Rectal smooth muscle tissue (tissue), 1 donor: Measurements from ENCODE around the gene NT5DC4.

Experiments
- H3K27ac ChIP-seq: one replicate; pipeline ENCODE4 v1.7.0; 2013; ENCODE audit warnings: low read depth, low read length, inconsistent platforms
- H3K27me3 ChIP-seq: one replicate; pipeline ENCODE4 v1.7.0; 2013; ENCODE audit warnings: low read length; ENCODE audit not compliant: control insufficient read depth, insufficient read depth
- H3K36me3 ChIP-seq: one replicate; pipeline ENCODE4 v1.7.0; 2013; ENCODE audit warnings: low read length; ENCODE audit not compliant: control insufficient read depth, insufficient read depth
- H3K4me1 ChIP-seq: one replicate; pipeline ENCODE4 v1.7.0; 2013; ENCODE audit warnings: low read length; ENCODE audit not compliant: control insufficient read depth, insufficient read depth
- H3K4me3 ChIP-seq: one replicate; pipeline ENCODE4 v1.7.0; 2013; ENCODE audit warnings: low read length
- H3K9ac ChIP-seq: one replicate; pipeline ENCODE4 v1.7.0; 2013; ENCODE audit warnings: low read length

The NT5DC4 gene

GRCh38 chr2:112720785-112721184 is at the start of gene NT5DC4:
Gene NT5DC4, plus strand, starts transcription at chr2:112721020. Its CDS starts 60 bp downstream, at chr2:112721080.
- H3K9ac ChIP-seq, result no peak within 1 kb of the TSS
- no peaks in the 10 kb centered on the region for H3K27me3 ChIP-seq
- H3K4me1 ChIP-seq, result no peaks in the 10 kb centered on the region
- H3K4me3 ChIP-seq, result no peak within 1 kb of the TSS
- no peak within 1 kb of the TSS for H3K27ac ChIP-seq
- no peaks in the 10 kb centered on the region for H3K36me3 ChIP-seq

- H3K4me3 ChIP-seq, result no peak overlapping the region
- H3K27me3 ChIP-seq, result no peaks in the 10 kb centered on the region
- H3K9ac ChIP-seq, result no peak overlapping the region
- no peaks in the 10 kb centered on the region for H3K36me3 ChIP-seq
- H3K4me1 ChIP-seq, result no peaks in the 10 kb centered on the region
- H3K27ac ChIP-seq, result no peak overlapping the region
Observed at GRCh38 chr2:112671801-112672200, 49.0 kb upstream of the NT5DC4 start.

- H3K4me1 ChIP-seq, result no peaks in the 10 kb centered on the region
- no peak overlapping the region for H3K27ac ChIP-seq
- no peaks in the 10 kb centered on the region for H3K36me3 ChIP-seq
- H3K27me3 ChIP-seq, result no peaks in the 10 kb centered on the region
- H3K4me3 ChIP-seq, result no peak overlapping the region
- no peak overlapping the region for H3K9ac ChIP-seq
Observed at GRCh38 chr2:112673008-112673407, 47.8 kb upstream of the NT5DC4 start.

GRCh38 chr2:112674229-112674628 is 46.6 kb upstream of the NT5DC4 start:
- Histone ChIP-seq H3K27ac (no peak overlapping the region), H3K36me3 (no peaks in the 10 kb centered on the region), H3K27me3 (no peaks in the 10 kb centered on the region), H3K4me1 (peaks cover under 1% of the 10 kb centered on the region), H3K9ac (no peak overlapping the region), H3K4me3 (no peak overlapping the region)

GRCh38 chr2:112679484-112679883 is 41.3 kb upstream of the NT5DC4 start:
- Histone ChIP-seq H3K9ac (no peak overlapping the region), H3K27me3 (no peaks in the 10 kb centered on the region), H3K36me3 (no peaks in the 10 kb centered on the region), H3K27ac (no peak overlapping the region), H3K4me3 (no peak overlapping the region), H3K4me1 (peaks cover 3% of the 10 kb centered on the region)

- no peak overlapping the region for H3K4me3 ChIP-seq
- H3K9ac ChIP-seq, result no peak overlapping the region
- H3K36me3 ChIP-seq, result no peaks in the 10 kb centered on the region
- H3K4me1 ChIP-seq, result peaks cover 3% of the 10 kb centered on the region
- no peaks in the 10 kb centered on the region for H3K27me3 ChIP-seq
- H3K27ac ChIP-seq, result no peak overlapping the region
Observed at GRCh38 chr2:112680666-112681101, 40.1 kb upstream of the NT5DC4 start.

GRCh38 chr2:112682101-112682500 is 38.7 kb upstream of the NT5DC4 start:
- Histone ChIP-seq H3K36me3 (no peaks in the 10 kb centered on the region), H3K4me1 (peaks cover 3% of the 10 kb centered on the region), H3K27me3 (no peaks in the 10 kb centered on the region), H3K9ac (no peak overlapping the region), H3K27ac (no peak overlapping the region), H3K4me3 (no peak overlapping the region)

- Histone ChIP-seq H3K9ac (no peak overlapping the region), H3K27ac (no peak overlapping the region), H3K36me3 (no peaks in the 10 kb centered on the region), H3K27me3 (no peaks in the 10 kb centered on the region), H3K4me1 (peaks cover 3% of the 10 kb centered on the region), H3K4me3 (no peak overlapping the region)
Observed at GRCh38 chr2:112683550-112684414, 37.0 kb upstream of the NT5DC4 start.

- Histone ChIP-seq H3K4me3 (no peak overlapping the region), H3K27me3 (no peaks in the 10 kb centered on the region), H3K4me1 (peaks cover under 1% of the 10 kb centered on the region), H3K27ac (no peak overlapping the region), H3K36me3 (no peaks in the 10 kb centered on the region), H3K9ac (no peak overlapping the region)
Observed at GRCh38 chr2:112684415-112684775, 36.4 kb upstream of the NT5DC4 start.

- H3K27me3 ChIP-seq, result no peaks in the 10 kb centered on the region
- H3K36me3 ChIP-seq, result no peaks in the 10 kb centered on the region
- no peak overlapping the region for H3K4me3 ChIP-seq
- H3K27ac ChIP-seq, result no peak overlapping the region
- H3K9ac ChIP-seq, result no peak overlapping the region
- H3K4me1 ChIP-seq, result no peaks in the 10 kb centered on the region
Observed at GRCh38 chr2:112685271-112685884, 35.4 kb upstream of the NT5DC4 start.

GRCh38 chr2:112686348-112687217 is 34.2 kb upstream of the NT5DC4 start:
- Histone ChIP-seq H3K27ac (no peak overlapping the region), H3K4me3 (no peak overlapping the region), H3K27me3 (no peaks in the 10 kb centered on the region), H3K36me3 (no peaks in the 10 kb centered on the region), H3K9ac (no peak overlapping the region), H3K4me1 (no peaks in the 10 kb centered on the region)

- Histone ChIP-seq H3K27ac (no peak overlapping the region), H3K27me3 (no peaks in the 10 kb centered on the region), H3K4me1 (no peaks in the 10 kb centered on the region), H3K9ac (no peak overlapping the region), H3K36me3 (no peaks in the 10 kb centered on the region), H3K4me3 (no peak overlapping the region)
Observed at GRCh38 chr2:112687522-112687921, 33.3 kb upstream of the NT5DC4 start.
